IMR-90 (cell line): ENCODE results near the gene FOXM1.

Experiments
- BHLHE40 ChIP-seq: fragments of 150-350 bp; IDR thresholded peaks from 2 replicates; pipeline ENCODE4 v1.6.1; 2016; ENCODE audit warnings: mild to moderate bottlenecking, low read depth, low read length
- CEBPB ChIP-seq: IDR thresholded peaks from 2 replicates; pipeline ENCODE4 v1.6.1; 2012; ENCODE audit warnings: low read depth, low read length, improper control_type of control experiment
- FOS ChIP-seq: fragments of 150-350 bp; IDR thresholded peaks from 2 replicates; pipeline ENCODE4 v1.6.1; 2016; ENCODE audit warnings: low read depth, low read length
- MAFK ChIP-seq: IDR thresholded peaks from 2 replicates; pipeline ENCODE4 v1.6.1; 2012; ENCODE audit warnings: low read depth, low read length, improper control_type of control experiment
- MAZ ChIP-seq: IDR thresholded peaks from 2 replicates; pipeline ENCODE4 v1.6.1; 2012; ENCODE audit warnings: low read depth, mild to moderate bottlenecking, low read length, improper control_type of control experiment, moderate library complexity, borderline replicate concordance
- MXI1 ChIP-seq: IDR thresholded peaks from 2 replicates; pipeline ENCODE4 v1.6.1; 2012; ENCODE audit warnings: low read depth, mild to moderate bottlenecking, low read length, moderate library complexity, borderline replicate concordance
- NFE2L2 ChIP-seq: fragments of 150-350 bp; IDR thresholded peaks from 2 replicates; pipeline ENCODE4 v1.6.1; 2016; ENCODE audit warnings: low read depth, mild to moderate bottlenecking, low read length
- POLR2A ChIP-seq: IDR thresholded peaks from 2 replicates; pipeline ENCODE4 v1.6.1; 2012; ENCODE audit warnings: mild to moderate bottlenecking, low read depth, low read length
- RAD21 ChIP-seq: IDR thresholded peaks from 2 replicates; pipeline ENCODE4 v1.6.1; 2012; ENCODE audit warnings: low read length, improper control_type of control experiment
- RFX5 ChIP-seq: IDR thresholded peaks from 2 replicates; pipeline ENCODE4 v1.8.0; 2012; ENCODE audit warnings: low read depth, mild to moderate bottlenecking, low read length, moderate library complexity
- SMC3 ChIP-seq: fragments of 150-350 bp; IDR thresholded peaks from 2 replicates; pipeline ENCODE4 v1.6.1; 2016; ENCODE audit warnings: low read depth, mild to moderate bottlenecking, antibody characterized with exemption, low read length, moderate library complexity
- TF ChIP-seq, protein P1 (sequence below): conservative IDR thresholded peaks from 2 replicates; pipeline ENCODE4 v1.5.1; 2012; ENCODE audit warnings: mild to moderate bottlenecking, low read depth, low read length, improper control_type of control experiment

- TF ChIP-seq, protein P1, sequence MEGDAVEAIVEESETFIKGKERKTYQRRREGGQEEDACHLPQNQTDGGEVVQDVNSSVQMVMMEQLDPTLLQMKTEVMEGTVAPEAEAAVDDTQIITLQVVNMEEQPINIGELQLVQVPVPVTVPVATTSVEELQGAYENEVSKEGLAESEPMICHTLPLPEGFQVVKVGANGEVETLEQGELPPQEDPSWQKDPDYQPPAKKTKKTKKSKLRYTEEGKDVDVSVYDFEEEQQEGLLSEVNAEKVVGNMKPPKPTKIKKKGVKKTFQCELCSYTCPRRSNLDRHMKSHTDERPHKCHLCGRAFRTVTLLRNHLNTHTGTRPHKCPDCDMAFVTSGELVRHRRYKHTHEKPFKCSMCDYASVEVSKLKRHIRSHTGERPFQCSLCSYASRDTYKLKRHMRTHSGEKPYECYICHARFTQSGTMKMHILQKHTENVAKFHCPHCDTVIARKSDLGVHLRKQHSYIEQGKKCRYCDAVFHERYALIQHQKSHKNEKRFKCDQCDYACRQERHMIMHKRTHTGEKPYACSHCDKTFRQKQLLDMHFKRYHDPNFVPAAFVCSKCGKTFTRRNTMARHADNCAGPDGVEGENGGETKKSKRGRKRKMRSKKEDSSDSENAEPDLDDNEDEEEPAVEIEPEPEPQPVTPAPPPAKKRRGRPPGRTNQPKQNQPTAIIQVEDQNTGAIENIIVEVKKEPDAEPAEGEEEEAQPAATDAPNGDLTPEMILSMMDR, result no peak
- no peak for TF ChIP-seq SMC3
- no peak for TF ChIP-seq RFX5
- TF ChIP-seq MAZ, result no peak
- no peak for TF ChIP-seq BHLHE40
- no peak for TF ChIP-seq POLR2A
- TF ChIP-seq MXI1, result no peak
- no peak for TF ChIP-seq CEBPB
- no peak for TF ChIP-seq NFE2L2
- TF ChIP-seq RAD21, result no peak
- no peak for TF ChIP-seq FOS
- TF ChIP-seq MAFK, result no peak
These were observed 47.0 kb upstream of the FOXM1 start for GRCh38 chr12:2924019-2924418.
